Endothelial cell of umbilical vein (primary cell): ENCODE measurements around the gene PAEP. TPM values are rescaled to one million over a fixed set of nuclear protein-coding genes. Genes with fewer than 3 reads are reported as not detected.

Experiments used
- BruUV-seq: library from RNA; stranded (reverse); fragments of 400-500 nt; replicated peaks from 2 replicates; lab custom pipeline; 2021; lab: Mats Ljungman, UMichigan
- CTCF ChIA-PET: fragments of 300-600, 350-600 bp; sonication (Branson Sonifier 250); formaldehyde crosslinking; loops from one replicate; lab custom pipeline; 2021; ENCODE audit warnings: antibody characterized with exemption, inconsistent platforms; lab: Charles Lee
- POLR2A ChIA-PET: fragments of 300-600, 350-600 bp; sonication (Branson Sonifier 250); formaldehyde crosslinking; loops from one replicate; lab custom pipeline; 2021; ENCODE audit warnings: antibody characterized with exemption, inconsistent platforms; lab: Charles Lee
- DNase-seq: peaks from one replicate; pipeline ENCODE4 v3.0.0-alpha.2; 2011; ENCODE audit warnings: low read depth, low spot score
- FAIRE-seq: peaks from 2 replicates; lab custom pipeline; 2011; peaks lifted over from hg19 to GRCh38; lab: Jason Lieb, UNC
- H2AFZ ChIP-seq: 2 replicates; pipeline ENCODE4 v1.6.0; 2012; ENCODE audit warnings: low read depth, low read length, control low read depth, inconsistent platforms
- H3K27ac ChIP-seq: 2 replicates; pipeline ENCODE4 v1.5.1; 2011; ENCODE audit warnings: low read depth, mild to moderate bottlenecking, control low read depth, low read length, moderate library complexity; ENCODE audit not compliant: insufficient read depth
- H3K27me3 ChIP-seq, 2 experiments: 2 replicates each; pipeline versions ENCODE4 v1.6.0 to v1.6.1; 2011; ENCODE audit warnings: low read length in 2 of 2, mixed read lengths in 1 of 2; ENCODE audit not compliant: control insufficient read depth in 2 of 2, insufficient read depth in 2 of 2
- H3K36me3 ChIP-seq, 2 experiments: 2 replicates in 1 of 2; 3 replicates in 1 of 2; pipeline ENCODE4 v1.5.1; 2011; ENCODE audit warnings: low read length in 2 of 2, mild to moderate bottlenecking in 1 of 2, moderate library complexity in 1 of 2; ENCODE audit not compliant: control insufficient read depth in 2 of 2, insufficient read depth in 2 of 2; ENCODE audit errors: extremely low read depth in 1 of 2
- H3K4me1 ChIP-seq: 3 replicates; pipeline ENCODE4 v1.5.1; 2011; ENCODE audit warnings: mild to moderate bottlenecking, low read length; ENCODE audit not compliant: control insufficient read depth, insufficient read depth; ENCODE audit errors: extremely low read depth
- H3K4me2 ChIP-seq: 2 replicates; pipeline ENCODE4 v1.6.1; 2011; ENCODE audit warnings: low read length, control low read depth, mixed read lengths; ENCODE audit not compliant: insufficient read depth
- H3K4me3 ChIP-seq, 3 experiments: fragments of 200-600 bp in 1 of 3; sonication (generic), shearing (Covaris generic) in 1 of 3; replicated peaks in 1 of 3; 2 replicates each; pipeline ENCODE4 v1.5.1; 2011 to 2016; ENCODE audit warnings: control low read depth in 3 of 3, low read length in 3 of 3, mild to moderate bottlenecking in 2 of 3, inconsistent platforms in 1 of 3, low read depth in 1 of 3, moderate library complexity in 1 of 3; ENCODE audit not compliant: insufficient read depth in 1 of 3
- H3K79me2 ChIP-seq: 2 replicates; pipeline ENCODE4 v1.6.0; 2012; ENCODE audit warnings: low read length, inconsistent platforms; ENCODE audit not compliant: control insufficient read depth, insufficient read depth
- H3K9ac ChIP-seq: replicated peaks from 2 replicates; pipeline ENCODE3; 2011; ENCODE audit warnings: low read length, control low read depth; ENCODE audit not compliant: insufficient read depth; ENCODE audit errors: extremely low read depth
- H3K9me1 ChIP-seq: replicated peaks from 3 replicates; pipeline ENCODE4 v1.6.0; 2011; ENCODE audit warnings: mild to moderate bottlenecking, low read length; ENCODE audit not compliant: control insufficient read depth, insufficient read depth; ENCODE audit errors: extremely low read depth
- H3K9me3 ChIP-seq: replicated peaks from 2 replicates; pipeline ENCODE4 v1.5.1; 2012; ENCODE audit warnings: low read length, inconsistent platforms; ENCODE audit not compliant: control insufficient read depth, insufficient read depth
- H4K20me1 ChIP-seq: replicated peaks from 2 replicates; pipeline ENCODE3; 2011; ENCODE audit warnings: mild to moderate bottlenecking, low read length; ENCODE audit not compliant: control insufficient read depth, insufficient read depth; ENCODE audit errors: extremely low read depth
- CTCF ChIP-seq, 2 donors: IDR thresholded peaks; 1 replicate in 1 of 2; 2 replicates in 1 of 2; pipeline ENCODE4 v1.5.1; 2011; ENCODE audit warnings: low read length in 2 of 2, mild to moderate bottlenecking in 2 of 2, moderate library complexity in 2 of 2, control low read depth in 1 of 2, inconsistent platforms in 1 of 2, low read depth in 1 of 2; ENCODE audit not compliant: insufficient read depth in 1 of 2; ENCODE audit errors: extremely low read depth in 1 of 2
- EZH2 ChIP-seq: IDR thresholded peaks from 2 replicates; pipeline ENCODE4 v1.6.1; 2012; ENCODE audit warnings: borderline replicate concordance, low read depth, mild to moderate bottlenecking, moderate library complexity, low read length, inconsistent platforms; ENCODE audit not compliant: severe bottlenecking
- FOS ChIP-seq: IDR thresholded peaks from 2 replicates; pipeline ENCODE4 v1.6.1; 2011; ENCODE audit warnings: mild to moderate bottlenecking, low read length, moderate library complexity, borderline replicate concordance; ENCODE audit not compliant: insufficient read depth
- GATA2 ChIP-seq: IDR thresholded peaks from 2 replicates; pipeline ENCODE4 v1.7.0; 2011; ENCODE audit warnings: low read depth, mild to moderate bottlenecking, moderate library complexity, mixed read lengths, low read length; ENCODE audit not compliant: insufficient read length, insufficient read depth
- JUN ChIP-seq: IDR thresholded peaks from 2 replicates; pipeline ENCODE4 v1.6.1; 2011; ENCODE audit warnings: borderline replicate concordance, low read depth; ENCODE audit not compliant: insufficient read length, insufficient read depth
- MAX ChIP-seq: IDR thresholded peaks from 2 replicates; pipeline ENCODE4 v1.6.1; 2011; ENCODE audit not compliant: insufficient read depth, insufficient read length
- MYC ChIP-seq: IDR thresholded peaks from one replicate; pipeline ENCODE4 v1.6.1; 2011; ENCODE audit warnings: mild to moderate bottlenecking, low read depth, low read length
- POLR2A ChIP-seq: IDR thresholded peaks from 2 replicates; pipeline ENCODE4 v1.6.1; 2012; ENCODE audit warnings: low read depth, mild to moderate bottlenecking, control low read depth, low read length
- POLR2AphosphoS5 ChIP-seq: IDR thresholded peaks from 2 replicates; pipeline ENCODE4 v1.6.1; 2012; ENCODE audit warnings: low read depth, mild to moderate bottlenecking, control low read depth, low read length, moderate library complexity; ENCODE audit not compliant: insufficient read depth
- dilution Hi-C: fragments of 300-500 bp; cut with MboI; formaldehyde crosslinking; loops from one replicate; pipeline ENCODE4 v1.15.0; 2019; ENCODE audit warnings: low sequenced_read_pairs; ENCODE audit not compliant: extremely low pct_ligation_motif_present
- intact Hi-C: fragments of 100-400 bp; cut with micrococcal nuclease; formaldehyde crosslinking; loops from one replicate; pipeline ENCODE4 v1.10.0; 2022
- polyA plus RNA-seq, 4 experiments: library from polyadenylated mRNA; depleted of rRNA in 3 of 4; stranded (reverse) in 3 of 4; unstranded in 1 of 4; fragments of >200 nt; gene quantifications; 2 replicates each; pipeline versions ENCODE4 v1.2.1 to v1.2.3, GENCODE V29; 2011 to 2012; ENCODE audit warnings: missing spikeins in 1 of 4
- total RNA-seq: library from RNA; stranded (reverse); gene quantifications from 2 replicates; pipeline ENCODE4 v1.2.3, GENCODE V29; 2021

PAEP gene
- total and polyA plus RNA-seq, 2 donors (not counting 3 experiments of a cell fraction or from before 2014, with no cell fraction given), result not detected

DNA sequence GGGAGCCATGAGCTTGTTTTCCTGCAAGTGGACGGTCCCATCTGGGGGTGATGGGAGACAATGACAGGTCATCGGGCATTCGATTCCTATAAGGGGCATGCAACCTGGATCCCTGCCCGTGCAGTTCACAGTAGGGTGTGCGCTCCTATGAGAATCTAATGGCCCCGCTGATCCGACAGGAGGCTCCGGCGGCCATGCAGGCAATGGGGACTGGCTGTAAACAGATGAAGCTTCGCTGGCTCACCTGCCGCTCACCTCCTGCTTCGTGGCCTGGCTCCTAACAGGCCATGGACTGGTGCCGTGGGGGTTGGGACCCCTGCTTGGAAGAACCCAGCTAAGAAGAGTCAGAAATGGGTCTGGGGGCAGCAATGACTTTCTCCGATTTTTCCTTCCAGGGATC lies 21.0 kb downstream of the PAEP start:
- POLR2A ChIA-PET, result no interaction called here
- Histone ChIP-seq H3K36me3 (no peaks in the 10 kb centered on the region), H3K9me1 (no peaks in the 10 kb centered on the region), H3K4me1 (peaks cover 4% of the 10 kb centered on the region), H3K9me3 (no peaks in the 10 kb centered on the region), H3K4me3 (no peak overlapping the region), H3K4me2 (no peak overlapping the region), H3K9ac (no peak overlapping the region), H2AFZ (no peak overlapping the region), H3K27me3 (no peaks in the 10 kb centered on the region), H3K27ac (no peak overlapping the region), H4K20me1 (no peaks in the 10 kb centered on the region), H3K79me2 (no peaks in the 10 kb centered on the region)
- no TSS peak for BruUV-seq
- intact Hi-C loops (no loop called here), dilution Hi-C loops (no loop called here)
- TF ChIP-seq CTCF (IDR thresholded peaks at IDR 0.05; ENCODE audit: extremely low read depth in 1 of 2, insufficient read depth in 1 of 2, low read depth in 1 of 2, low read length in 2 of 2) (no peak), FOS (no peak), MYC (no peak)
- FAIRE-seq, result no peak
- CTCF ChIA-PET, result no interaction called here
- no peak for DNase-seq

GRCh38 chr9:135582966-135583687 lies 21.6 kb downstream of the PAEP start:
- POLR2A ChIA-PET, result no interaction called here
- no peak for TF ChIP-seq POLR2A
- no peak for TF ChIP-seq MAX
- no peak for TF ChIP-seq POLR2AphosphoS5
- no peak for TF ChIP-seq FOS
- TF ChIP-seq CTCF (IDR thresholded peaks at IDR 0.05; ENCODE audit: extremely low read depth in 1 of 2, insufficient read depth in 1 of 2, low read depth in 1 of 2, low read length in 2 of 2), result no peak
- no peak for TF ChIP-seq EZH2
- TF ChIP-seq GATA2, result no peak
- no peak for TF ChIP-seq MYC
- no peak for TF ChIP-seq JUN
- H3K27me3 ChIP-seq, result no peaks in the 10 kb centered on the region
- no peak overlapping the region for H2AFZ ChIP-seq
- no peaks in the 10 kb centered on the region for H3K9me1 ChIP-seq
- no peak overlapping the region for H3K4me3 ChIP-seq
- DNase-seq (no peak), FAIRE-seq (no peak)
- H3K4me1 ChIP-seq, result peaks cover 6% of the 10 kb centered on the region
- no peaks in the 10 kb centered on the region for H3K36me3 ChIP-seq
- no peaks in the 10 kb centered on the region for H4K20me1 ChIP-seq
- intact Hi-C loops, result no loop called here
- dilution Hi-C loops, result no loop called here
- H3K27ac ChIP-seq, result no peak overlapping the region
- no TSS peak for BruUV-seq
- no peak overlapping the region for H3K9ac ChIP-seq
- CTCF ChIA-PET, result no interaction called here
- no peaks in the 10 kb centered on the region for H3K9me3 ChIP-seq
- H3K79me2 ChIP-seq, result no peaks in the 10 kb centered on the region
- no peak overlapping the region for H3K4me2 ChIP-seq
